B cell (primary cell): Measurements from ENCODE around the gene HSPB3. TPM values are rescaled to one million over a fixed set of nuclear protein-coding genes. Genes with fewer than 3 reads are reported as not detected.

Experiments
- ATAC-seq: fragments of 200-7000 bp; cut with Tn5 transposase; one replicate; pipeline ENCODE4 v1.10.0; 2021; ENCODE audit warnings: low read depth, mild to moderate bottlenecking, moderate number of reproducible peaks, moderate library complexity
- CTCF ChIA-PET: fragments of 350-600 bp; sonication (Branson Sonifier 250); formaldehyde crosslinking; loops from one replicate; lab custom pipeline; 2021; ENCODE audit warnings: antibody characterized with exemption, inconsistent platforms; lab: Charles Lee
- POLR2A ChIA-PET: fragments of 350-600 bp; sonication (Branson Sonifier 250); formaldehyde crosslinking; loops from one replicate; lab custom pipeline; 2021; ENCODE audit warnings: antibody characterized with exemption; lab: Charles Lee
- DNase-seq: peaks from one replicate; pipeline ENCODE4 v3.0.0; 2013
- H2AFZ ChIP-seq: 2 replicates; pipeline ENCODE4 v1.6.1; 2012; ENCODE audit warnings: mild to moderate bottlenecking, low read depth, low read length; ENCODE audit not compliant: insufficient read depth, poor library complexity, severe bottlenecking
- H3K27ac ChIP-seq, 2 donors: 1 replicate in 1 of 2; 2 replicates in 1 of 2; pipeline ENCODE4 v1.5.1; 2012 to 2013; ENCODE audit warnings: low read length in 2 of 2, mild to moderate bottlenecking in 2 of 2, moderate library complexity in 1 of 2
- H3K27me3 ChIP-seq, 4 experiments: fragments of 200-600 bp in 1 of 4; sonication (generic) in 1 of 4; replicated peaks in 1 of 4; 1 replicate in 2 of 4; 2 replicates in 2 of 4; pipeline versions ENCODE4 v1.6.1 to v1.7.0; 2013 to 2016; ENCODE audit warnings: low read length in 3 of 4, mild to moderate bottlenecking in 2 of 4, mixed read lengths in 1 of 4, moderate library complexity in 1 of 4; ENCODE audit not compliant: insufficient read depth in 4 of 4, control insufficient read depth in 3 of 4; ENCODE audit errors: control extremely low read depth in 1 of 4
- H3K36me3 ChIP-seq, 2 experiments: replicated peaks in 1 of 2; 1 replicate in 1 of 2; 2 replicates in 1 of 2; pipeline versions ENCODE4 v1.6.1 to v1.7.1; 2013; ENCODE audit warnings: low read length in 1 of 2; ENCODE audit not compliant: insufficient read depth in 2 of 2, control insufficient read depth in 1 of 2; ENCODE audit errors: control extremely low read depth in 1 of 2, extremely low read depth in 1 of 2
- H3K4me1 ChIP-seq, 2 donors: fragments of 200-600 bp in 1 of 2; sonication (generic) in 1 of 2; 1 replicate in 1 of 2; 2 replicates in 1 of 2; pipeline versions ENCODE4 v1.5.1 to v1.6.1; 2013 to 2017; ENCODE audit warnings: low read length in 2 of 2; ENCODE audit not compliant: control insufficient read depth in 2 of 2, insufficient read depth in 2 of 2
- H3K4me2 ChIP-seq: replicated peaks from 2 replicates; pipeline ENCODE3; 2012; ENCODE audit warnings: mild to moderate bottlenecking, low read depth, low read length; ENCODE audit not compliant: poor library complexity, severe bottlenecking
- H3K4me3 ChIP-seq, 5 experiments: fragments of 200-600 bp in 1 of 5; sonication (generic) in 1 of 5; 1 replicate in 3 of 5; 2 replicates in 2 of 5; pipeline versions ENCODE4 v1.5.1 to v1.7.0; 2011 to 2016; ENCODE audit warnings: low read length in 4 of 5, mild to moderate bottlenecking in 4 of 5, low read depth in 2 of 5, control low read depth in 1 of 5, moderate library complexity in 1 of 5; ENCODE audit not compliant: insufficient read depth in 1 of 5; ENCODE audit errors: control extremely low read depth in 1 of 5, extremely low read depth in 1 of 5
- H3K79me2 ChIP-seq: fragments of 200-600 bp; sonication (generic); one replicate; pipeline ENCODE4 v1.6.0; 2016; ENCODE audit warnings: low read length; ENCODE audit not compliant: control insufficient read depth, insufficient read depth
- H3K9ac ChIP-seq: fragments of 200-600 bp; sonication (generic); 2 replicates; pipeline ENCODE4 v1.6.1; 2017; ENCODE audit warnings: mild to moderate bottlenecking, low read length, moderate library complexity
- H3K9me3 ChIP-seq, 3 donors: one replicate each; pipeline versions ENCODE4 v1.6.1 to v1.7.1; 2013; ENCODE audit warnings: low read length in 2 of 3; ENCODE audit not compliant: control insufficient read depth in 2 of 3, insufficient read depth in 1 of 3; ENCODE audit errors: control extremely low read depth in 1 of 3
- H4K20me1 ChIP-seq: 2 replicates; pipeline ENCODE4 v1.6.0; 2012; ENCODE audit warnings: mild to moderate bottlenecking, low read length; ENCODE audit not compliant: insufficient read depth, control insufficient read depth, poor library complexity, severe bottlenecking
- H3K27ac Mint-ChIP-seq: one replicate; pipeline ENCODE4 v1.8.0; 2021; ENCODE audit warnings: mixed read lengths
- H3K27me3 Mint-ChIP-seq: one replicate; pipeline ENCODE4 v1.8.0; 2021; ENCODE audit warnings: mixed read lengths
- H3K4me1 Mint-ChIP-seq: one replicate; pipeline ENCODE4 v1.8.0; 2021; ENCODE audit warnings: mixed read lengths
- H3K4me3 Mint-ChIP-seq: one replicate; pipeline ENCODE4 v1.8.0; 2021; ENCODE audit warnings: mixed read lengths
- H3K9me3 Mint-ChIP-seq: one replicate; pipeline ENCODE4 v1.8.0; 2022; ENCODE audit warnings: mixed read lengths; ENCODE audit not compliant: insufficient read depth
- CTCF ChIP-seq: fragments of 200-600 bp; IDR thresholded peaks from one replicate; pipeline ENCODE4 v1.8.0; 2022; ENCODE audit warnings: antibody characterized with exemption, mild to moderate bottlenecking
- EZH2 ChIP-seq: IDR thresholded peaks from 2 replicates; pipeline ENCODE4 v1.6.1; 2012; ENCODE audit warnings: borderline replicate concordance, low read depth, mild to moderate bottlenecking, moderate library complexity, low read length; ENCODE audit not compliant: insufficient read depth, poor library complexity, severe bottlenecking
- WGBS: methylation state at CpG from one replicate; pipeline ENCODE4 v1.1.5; 2013; ENCODE audit warnings: missing lambda C conversion rate; ENCODE audit not compliant: insufficient coverage; 5-methylcytosine and 5-hydroxymethylcytosine counted together
- intact Hi-C: fragments of 100-400 bp; cut with micrococcal nuclease; formaldehyde crosslinking; loops from one replicate; pipeline ENCODE4 v1.10.0; 2022
- polyA plus RNA-seq: library from polyadenylated mRNA; depleted of rRNA; stranded (reverse); fragments of >200 nt; gene quantifications from 2 replicates; pipeline ENCODE4 v1.2.3, GENCODE V29; 2012
- total RNA-seq, 2 donors: library from RNA; stranded (reverse); fragments of 120-200 nt in 1 of 2; gene quantifications; 1 replicate in 1 of 2; 2 replicates in 1 of 2; pipeline versions ENCODE4 v1.2.3 to v1.2.4, GENCODE V29; 2013 to 2022

The HSPB3 gene
- total and polyA plus RNA-seq, 2 donors (not counting 1 experiment from before 2014, with no cell fraction given) = not detected

- no peak overlapping the region for H3K4me2 ChIP-seq
- H3K36me3 ChIP-seq = no peaks in the 10 kb centered on the region
- 97% methylated on average over 4 of the region's 4 CpGs for WGBS
- no peaks in the 10 kb centered on the region for H3K9me3 Mint-ChIP-seq
- H3K4me1 Mint-ChIP-seq = no peaks in the 10 kb centered on the region
- H3K9me3 ChIP-seq = no peaks in the 10 kb centered on the region
- ChIA-PET CTCF (no interaction called here), POLR2A (no interaction called here)
- H3K79me2 ChIP-seq = no peaks in the 10 kb centered on the region
- no peaks in the 10 kb centered on the region for H3K4me1 ChIP-seq
- peaks cover 5% of the 10 kb centered on the region for H3K27me3 Mint-ChIP-seq
- ATAC-seq (no peak), DNase-seq (no peak)
- no peaks in the 10 kb centered on the region for H4K20me1 ChIP-seq
- intact Hi-C loops = no loop called here
- H3K27ac Mint-ChIP-seq = no peak overlapping the region
- no peak overlapping the region for H3K4me3 Mint-ChIP-seq
- peaks cover 0 to 2% (median 0%) of the 10 kb centered on the region in 4 experiments for H3K27me3 ChIP-seq
- H3K9ac ChIP-seq = no peak overlapping the region
- no peak overlapping the region for H3K4me3 ChIP-seq
- TF ChIP-seq CTCF = no peak
- TF ChIP-seq EZH2 = no peak
- H2AFZ ChIP-seq = no peak overlapping the region
- no peak overlapping the region for H3K27ac ChIP-seq
Measured at GRCh38 chr5:54449923-54450322, 5.6 kb upstream of the HSPB3 start.

- TF ChIP-seq CTCF = no peak
- TF ChIP-seq EZH2 = no peak
- CTCF ChIA-PET = no interaction called here
- Histone ChIP-seq H3K27me3 (peaks cover 0 to 3% (median 1%) of the 10 kb centered on the region in 4 experiments), H2AFZ (no peak overlapping the region), H3K4me3 (no peak overlapping the region), H3K36me3 (no peaks in the 10 kb centered on the region), H3K79me2 (no peaks in the 10 kb centered on the region), H3K9ac (no peak overlapping the region), H3K4me2 (no peak overlapping the region), H3K4me1 (no peaks in the 10 kb centered on the region), H3K27ac (no peak overlapping the region), H4K20me1 (no peaks in the 10 kb centered on the region), H3K9me3 (no peaks in the 10 kb centered on the region)
- ATAC-seq = no peak
- no peak overlapping the region for H3K27ac Mint-ChIP-seq
- no peaks in the 10 kb centered on the region for H3K4me1 Mint-ChIP-seq
- DNase-seq = no peak
- WGBS = 100% methylated on average over 2 of the region's 2 CpGs
- intact Hi-C loops = no loop called here
- no peaks in the 10 kb centered on the region for H3K9me3 Mint-ChIP-seq
- peaks cover 8% of the 10 kb centered on the region for H3K27me3 Mint-ChIP-seq
- no peak overlapping the region for H3K4me3 Mint-ChIP-seq
- POLR2A ChIA-PET = no interaction called here
Measured at GRCh38 chr5:54450542-54450941, 5.0 kb upstream of the HSPB3 start.
